Stimulated activated naive B cell treated with anti-CD40 and anti-IgM and Interleukin-4, amounts not matched to agents 10 μg/mL and 1 μg/mL and 100 μg/mL, for 72 hours (primary cell): ENCODE results near the gene PTPA.

ENCODE experiments used
- ATAC-seq, 2 donors: fragments of 150-1000 bp; cut with Tn5 transposase; replicated peaks; 2 replicates each; pipeline ENCODE4 v1.10.0; 2021; ENCODE audit warnings: moderate library complexity in 1 of 2
- DNase-seq: peaks from one replicate; pipeline ENCODE4 v3.0.0; 2021
- H3K27ac Mint-ChIP-seq: one replicate; pipeline ENCODE4 v1.8.0; 2022; ENCODE audit warnings: mild to moderate bottlenecking, mixed read lengths
- H3K27me3 Mint-ChIP-seq, 2 donors: one replicate each; pipeline ENCODE4 v1.8.0; 2022; ENCODE audit warnings: mixed read lengths in 2 of 2
- H3K36me3 Mint-ChIP-seq, 2 donors: one replicate each; pipeline ENCODE4 v1.8.0; 2022; ENCODE audit warnings: mixed read lengths in 2 of 2, mild to moderate bottlenecking in 1 of 2
- H3K4me1 Mint-ChIP-seq, 2 donors: one replicate each; pipeline ENCODE4 v1.8.0; 2022; ENCODE audit warnings: mixed read lengths in 2 of 2, mild to moderate bottlenecking in 1 of 2
- H3K4me3 Mint-ChIP-seq, 2 donors: one replicate each; pipeline ENCODE4 v1.8.0; 2022; ENCODE audit warnings: mild to moderate bottlenecking in 2 of 2, mixed read lengths in 2 of 2, moderate library complexity in 1 of 2
- H3K9me3 Mint-ChIP-seq, 2 donors: one replicate each; pipeline ENCODE4 v1.8.0; 2022; ENCODE audit warnings: mixed read lengths in 2 of 2, mild to moderate bottlenecking in 1 of 2

The PTPA gene

GRCh38 chr9:129174102-129174723 is 63.0 kb downstream of the PTPA start:
- DNase-seq (peak; percentile 59), ATAC-seq (peak in 1 of 2 donors; percentile 24)
- Mint-ChIP-seq H3K4me1 (peaks cover 13 to 38% of the 10 kb centered on the region in 2 donors), H3K27me3 (peaks cover 26 to 43% of the 10 kb centered on the region in 2 donors), H3K27ac (peak overlapping the region; percentile 62), H3K36me3 (no peaks in the 10 kb centered on the region), H3K9me3 (no peaks in the 10 kb centered on the region), H3K4me3 (peak overlapping the region; percentile 86 to 93)

GRCh38 chr9:129174724-129175514 is 63.7 kb downstream of the PTPA start:
- DNase-seq: no peak
- H3K27ac Mint-ChIP-seq: no peak overlapping the region

GRCh38 chr9:129175515-129175824 is 64.3 kb downstream of the PTPA start:
- Mint-ChIP-seq H3K36me3 (no peaks in the 10 kb centered on the region), H3K27ac (no peak overlapping the region), H3K9me3 (no peaks in the 10 kb centered on the region), H3K27me3 (peaks cover 26 to 43% of the 10 kb centered on the region in 2 donors), H3K4me1 (peaks cover 7 to 38% of the 10 kb centered on the region in 2 donors), H3K4me3 (peak overlapping the region; percentile 86 to 93)
- DNase-seq (no peak), ATAC-seq (no peak)

More at GRCh38 chr9:129174724-129175514, 63.7 kb downstream of the PTPA start:
- Mint-ChIP-seq H3K4me3 (peak overlapping the region; percentile 86 to 93), H3K36me3 (no peaks in the 10 kb centered on the region), H3K27me3 (peaks cover 26 to 47% of the 10 kb centered on the region in 2 donors), H3K9me3 (no peaks in the 10 kb centered on the region), H3K4me1 (peaks cover 13 to 38% of the 10 kb centered on the region in 2 donors)
- ATAC-seq: no peak

GRCh38 chr9:129175825-129176633 is 64.8 kb downstream of the PTPA start:
- Mint-ChIP-seq H3K27ac (no peak overlapping the region), H3K9me3 (no peaks in the 10 kb centered on the region), H3K4me3 (peak overlapping the region; percentile 86 to 93), H3K27me3 (peaks cover 26 to 38% of the 10 kb centered on the region in 2 donors), H3K36me3 (no peaks in the 10 kb centered on the region), H3K4me1 (peaks cover 7 to 38% of the 10 kb centered on the region in 2 donors)
- ATAC-seq: peak; percentile 23 to 27
- DNase-seq: peak; percentile 46

- Mint-ChIP-seq H3K4me1 (peaks cover 7 to 38% of the 10 kb centered on the region in 2 donors), H3K27ac (no peak overlapping the region), H3K36me3 (no peaks in the 10 kb centered on the region), H3K27me3 (peaks cover 26 to 38% of the 10 kb centered on the region in 2 donors), H3K9me3 (no peaks in the 10 kb centered on the region), H3K4me3 (peak overlapping the region; percentile 86 to 93)
- DNase-seq (no peak), ATAC-seq (no peak)
These were observed 65.7 kb downstream of the PTPA start for GRCh38 chr9:129176701-129177442.

GRCh38 chr9:129177443-129177790 is 66.2 kb downstream of the PTPA start:
- H3K27ac Mint-ChIP-seq: no peak overlapping the region
- ATAC-seq (peak; percentile 20 to 25), DNase-seq (no peak)
- peak overlapping the region; percentile 85 to 89 for H3K4me3 Mint-ChIP-seq
- H3K9me3 Mint-ChIP-seq: no peaks in the 10 kb centered on the region
- H3K27me3 Mint-ChIP-seq: peaks cover 28 to 36% of the 10 kb centered on the region in 2 donors
- no peaks in the 10 kb centered on the region for H3K36me3 Mint-ChIP-seq
- H3K4me1 Mint-ChIP-seq: peaks cover 7 to 38% of the 10 kb centered on the region in 2 donors

GRCh38 chr9:129177791-129178567 is 66.8 kb downstream of the PTPA start, which contains the start of gene IER5L:
TSS of gene IER5L (minus strand) at chr9:129178261. CDS start at chr9:129178052, 209 bp downstream.
- Mint-ChIP-seq H3K4me3 (peak within 1 kb of the TSS; percentile 86 to 93), H3K27me3 (peaks cover 25 to 32% of the 10 kb centered on the region in 2 donors), H3K36me3 (no peaks in the 10 kb centered on the region), H3K9me3 (no peaks in the 10 kb centered on the region), H3K27ac (peak within 1 kb of the TSS; percentile 76), H3K4me1 (peaks cover 7 to 38% of the 10 kb centered on the region in 2 donors)
- DNase-seq (peak; percentile 88), ATAC-seq (peak; percentile 92)

- Mint-ChIP-seq H3K4me3 (peak overlapping the region in 1 of 2 donors; percentile 89), H3K4me1 (peaks cover 7 to 38% of the 10 kb centered on the region in 2 donors), H3K9me3 (no peaks in the 10 kb centered on the region), H3K36me3 (no peaks in the 10 kb centered on the region), H3K27me3 (peaks cover 19 to 33% of the 10 kb centered on the region in 2 donors), H3K27ac (no peak overlapping the region)
- DNase-seq (no peak), ATAC-seq (no peak)
These were observed 67.6 kb downstream of the PTPA start for GRCh38 chr9:129178568-129179382.

- ATAC-seq (no peak), DNase-seq (no peak)
- H3K4me1 Mint-ChIP-seq: peaks cover 2 to 19% of the 10 kb centered on the region in 2 donors
- H3K9me3 Mint-ChIP-seq: no peaks in the 10 kb centered on the region
- peaks cover 25 to 42% of the 10 kb centered on the region in 2 donors for H3K27me3 Mint-ChIP-seq
- no peak overlapping the region for H3K4me3 Mint-ChIP-seq
- H3K27ac Mint-ChIP-seq: no peak overlapping the region
- no peaks in the 10 kb centered on the region for H3K36me3 Mint-ChIP-seq
These were observed 70.0 kb downstream of the PTPA start for GRCh38 chr9:129181246-129181645.

GRCh38 chr9:129182122-129182521 is 70.9 kb downstream of the PTPA start:
- H3K9me3 Mint-ChIP-seq: no peaks in the 10 kb centered on the region
- H3K27ac Mint-ChIP-seq: no peak overlapping the region
- H3K27me3 Mint-ChIP-seq: peaks cover 25 to 42% of the 10 kb centered on the region in 2 donors
- peaks cover 2 to 13% of the 10 kb centered on the region in 2 donors for H3K4me1 Mint-ChIP-seq
- no peak for DNase-seq
- ATAC-seq: no peak
- no peaks in the 10 kb centered on the region for H3K36me3 Mint-ChIP-seq
- peak overlapping the region in 1 of 2 donors; percentile 22 for H3K4me3 Mint-ChIP-seq

- ATAC-seq: peak in 1 of 2 donors; percentile 23
- no peak for DNase-seq
- H3K27me3 Mint-ChIP-seq: peaks cover 25 to 42% of the 10 kb centered on the region in 2 donors
- H3K4me3 Mint-ChIP-seq: no peak overlapping the region
- H3K27ac Mint-ChIP-seq: no peak overlapping the region
- H3K36me3 Mint-ChIP-seq: no peaks in the 10 kb centered on the region
- H3K9me3 Mint-ChIP-seq: peaks cover 0 to 3% of the 10 kb centered on the region in 2 donors
- H3K4me1 Mint-ChIP-seq: peaks cover 2 to 10% of the 10 kb centered on the region in 2 donors
These were observed 71.6 kb downstream of the PTPA start for GRCh38 chr9:129182625-129183494.
